Tibial artery (tissue), 4 donors: ENCODE data around the gene TSPAN5.

Experiments used
- DNase-seq, 2 donors: peaks; one replicate each; pipeline ENCODE4 v3.0.0-alpha.2; 2019
- H3K27ac ChIP-seq, 2 donors: fragments of 200-600 bp; sonication (generic) in 1 of 2; 1 replicate in 1 of 2; 2 replicates in 1 of 2; pipeline ENCODE4 v1.5.1; 2018 to 2019; ENCODE audit warnings: mild to moderate bottlenecking in 1 of 2
- H3K27me3 ChIP-seq, 2 donors: fragments of 200-600 bp; sonication (generic) in 1 of 2; one replicate each; pipeline versions ENCODE4 v1.5.1 to v1.6.0; 2016 to 2019
- H3K36me3 ChIP-seq, 3 donors: fragments of 200-600 bp; sonication (generic) in 2 of 3; one replicate each; pipeline ENCODE4 v1.5.1; 2016 to 2019; ENCODE audit warnings: mild to moderate bottlenecking in 2 of 3
- H3K4me1 ChIP-seq, 4 donors: fragments of 200-600 bp; sonication (generic) in 2 of 4; 1 replicate in 3 of 4; 2 replicates in 1 of 4; pipeline ENCODE4 v1.5.1; 2016 to 2019
- H3K4me3 ChIP-seq, 2 donors: fragments of 200-600 bp; sonication (generic) in 1 of 2; 1 replicate in 1 of 2; 2 replicates in 1 of 2; pipeline ENCODE4 v1.5.1; 2018 to 2019; ENCODE audit warnings: mild to moderate bottlenecking in 2 of 2
- H3K9me3 ChIP-seq, 3 donors: fragments of 200-600 bp; sonication (generic) in 1 of 3; one replicate each; pipeline ENCODE4 v1.5.1; 2016 to 2019
- intact Hi-C: fragments of 100-400 bp; cut with DNase I; formaldehyde crosslinking; loops from one replicate; pipeline ENCODE4 v1.15.0; 2023; ENCODE audit warnings: low total_unique reads
- TF ChIP-seq, protein P1 (sequence below), 2 experiments: fragments of 200-600 bp in 1 of 2; fragments of 450-650 bp in 1 of 2; IDR thresholded peaks; one replicate each; pipeline ENCODE4 v1.5.1; 2017 to 2019; ENCODE audit warnings: antibody characterized with exemption in 2 of 2, mild to moderate bottlenecking in 1 of 2, moderate library complexity in 1 of 2

Gene TSPAN5

DNA sequence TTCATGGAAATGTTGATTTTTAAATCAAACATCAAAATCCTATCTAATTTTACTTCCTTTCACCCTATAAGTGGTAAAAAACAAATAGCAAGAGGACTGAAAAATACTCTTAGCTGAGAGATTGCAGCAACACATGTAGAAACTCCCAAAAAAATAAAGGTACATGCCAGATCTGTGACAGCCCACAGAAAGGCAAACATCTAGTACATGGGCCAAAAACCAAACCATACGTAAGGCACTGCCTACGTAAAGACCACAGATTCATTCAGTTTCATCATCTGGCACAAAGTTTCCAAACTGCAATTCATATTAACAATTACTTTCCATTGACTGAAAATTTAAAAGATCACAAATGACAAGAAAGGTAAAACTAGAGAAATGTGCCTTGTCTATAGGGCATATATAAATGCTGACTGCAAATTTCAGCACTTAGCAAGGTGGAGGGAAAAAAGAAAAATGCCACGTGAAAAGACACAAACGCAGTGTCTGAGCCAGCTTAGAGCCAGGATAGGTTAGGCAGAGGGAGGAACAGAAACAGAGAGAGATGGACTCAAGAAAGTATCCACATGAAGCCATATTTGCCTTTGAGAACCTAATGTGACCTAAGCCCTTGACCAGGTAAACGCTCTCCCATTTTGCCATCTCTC is 88.1 kb downstream of the TSPAN5 start:
- Histone ChIP-seq H3K27ac (no peak overlapping the region), H3K4me3 (no peak overlapping the region), H3K9me3 (no peaks in the 10 kb centered on the region), H3K4me1 (peaks cover 0 to 19% (median 3%) of the 10 kb centered on the region in 4 donors), H3K27me3 (no peaks in the 10 kb centered on the region), H3K36me3 (no peaks in the 10 kb centered on the region)
- TF ChIP-seq, protein P1, sequence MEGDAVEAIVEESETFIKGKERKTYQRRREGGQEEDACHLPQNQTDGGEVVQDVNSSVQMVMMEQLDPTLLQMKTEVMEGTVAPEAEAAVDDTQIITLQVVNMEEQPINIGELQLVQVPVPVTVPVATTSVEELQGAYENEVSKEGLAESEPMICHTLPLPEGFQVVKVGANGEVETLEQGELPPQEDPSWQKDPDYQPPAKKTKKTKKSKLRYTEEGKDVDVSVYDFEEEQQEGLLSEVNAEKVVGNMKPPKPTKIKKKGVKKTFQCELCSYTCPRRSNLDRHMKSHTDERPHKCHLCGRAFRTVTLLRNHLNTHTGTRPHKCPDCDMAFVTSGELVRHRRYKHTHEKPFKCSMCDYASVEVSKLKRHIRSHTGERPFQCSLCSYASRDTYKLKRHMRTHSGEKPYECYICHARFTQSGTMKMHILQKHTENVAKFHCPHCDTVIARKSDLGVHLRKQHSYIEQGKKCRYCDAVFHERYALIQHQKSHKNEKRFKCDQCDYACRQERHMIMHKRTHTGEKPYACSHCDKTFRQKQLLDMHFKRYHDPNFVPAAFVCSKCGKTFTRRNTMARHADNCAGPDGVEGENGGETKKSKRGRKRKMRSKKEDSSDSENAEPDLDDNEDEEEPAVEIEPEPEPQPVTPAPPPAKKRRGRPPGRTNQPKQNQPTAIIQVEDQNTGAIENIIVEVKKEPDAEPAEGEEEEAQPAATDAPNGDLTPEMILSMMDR (IDR thresholded peaks at IDR 0.05): no peak
- no peak for DNase-seq
- intact Hi-C loops: no loop called here

DNA sequence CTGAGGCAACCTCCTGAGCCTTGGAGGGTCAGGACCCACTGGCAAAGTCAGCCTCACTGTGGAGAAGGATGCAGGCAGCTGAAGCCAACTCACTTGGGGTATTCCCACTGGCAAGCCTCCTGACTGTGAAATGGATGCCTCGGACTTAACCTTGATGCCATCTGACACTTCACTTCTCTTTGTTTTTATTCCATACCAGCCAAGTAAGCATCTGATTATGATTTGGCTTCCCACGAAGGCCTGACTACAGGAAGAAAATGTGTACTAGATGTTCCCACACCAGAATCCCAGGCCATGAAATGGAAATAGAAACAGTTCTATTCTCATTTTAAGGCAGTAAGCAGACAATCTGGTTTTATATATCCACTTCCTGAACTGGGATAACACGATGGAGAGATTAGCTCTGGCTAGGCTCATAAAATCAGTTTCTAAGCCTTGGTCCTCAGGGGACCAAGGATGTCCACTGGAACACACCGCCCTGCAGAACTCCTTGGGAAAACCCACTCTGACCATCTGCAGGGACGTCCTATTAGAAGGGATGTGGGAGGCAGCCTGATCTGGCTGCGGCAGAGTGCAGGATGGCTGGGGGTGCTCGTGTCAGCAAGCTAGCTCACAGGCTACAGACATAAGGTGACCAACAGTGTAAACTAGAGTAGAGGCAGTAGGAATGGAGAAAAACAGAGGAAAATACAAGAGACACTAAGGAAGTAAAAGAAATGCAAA is 89.3 kb downstream of the TSPAN5 start:
- peaks cover 0 to 19% (median 3%) of the 10 kb centered on the region in 4 donors for H3K4me1 ChIP-seq
- TF ChIP-seq, protein P1 (IDR thresholded peaks at IDR 0.05): no peak
- H3K9me3 ChIP-seq: no peaks in the 10 kb centered on the region
- no peaks in the 10 kb centered on the region for H3K36me3 ChIP-seq
- intact Hi-C loops: no loop called here
- no peaks in the 10 kb centered on the region for H3K27me3 ChIP-seq
- DNase-seq: no peak
- H3K4me3 ChIP-seq: no peak overlapping the region
- no peak overlapping the region for H3K27ac ChIP-seq

GRCh38 chr4:98567611-98568010 is 90.8 kb downstream of the TSPAN5 start:
- H3K4me3 ChIP-seq: no peak overlapping the region
- DNase-seq: no peak
- intact Hi-C loops: no loop called here
- no peaks in the 10 kb centered on the region for H3K9me3 ChIP-seq
- peaks cover 0 to 19% (median 3%) of the 10 kb centered on the region in 4 donors for H3K4me1 ChIP-seq
- TF ChIP-seq, protein P1 (IDR thresholded peaks at IDR 0.05): no peak
- no peaks in the 10 kb centered on the region for H3K36me3 ChIP-seq
- no peaks in the 10 kb centered on the region for H3K27me3 ChIP-seq
- H3K27ac ChIP-seq: no peak overlapping the region

DNA sequence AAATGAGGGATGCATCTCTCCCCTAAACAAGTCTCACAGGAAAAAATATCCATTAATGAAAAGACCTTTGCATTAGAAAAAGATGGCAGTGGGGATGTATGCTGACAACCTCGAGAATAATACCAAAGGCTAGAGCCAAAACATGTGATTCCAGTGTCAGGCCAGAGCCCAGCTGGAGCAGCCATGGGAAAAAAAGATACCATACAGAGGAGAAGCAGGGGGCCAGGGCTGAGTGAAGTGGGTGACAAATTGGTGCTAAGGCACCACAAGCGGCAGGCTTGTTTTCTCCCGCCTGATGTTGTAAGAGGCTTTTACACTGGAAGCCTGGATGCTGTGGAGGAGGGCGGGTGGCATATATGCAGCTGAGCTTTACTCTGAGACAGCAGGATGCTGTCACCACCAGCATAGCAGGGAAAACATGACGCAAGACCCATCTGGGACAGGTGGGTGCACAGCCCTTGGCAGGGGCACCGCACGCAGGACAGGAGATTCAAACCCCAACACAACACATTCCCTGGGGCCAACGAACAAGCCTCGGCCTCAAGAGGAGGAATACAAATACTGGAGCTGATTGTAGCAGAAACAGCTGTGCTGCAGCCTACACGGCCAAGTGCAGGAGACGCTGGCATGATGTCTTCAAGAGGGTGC is 91.9 kb downstream of the TSPAN5 start:
- Histone ChIP-seq H3K27me3 (no peaks in the 10 kb centered on the region), H3K36me3 (no peaks in the 10 kb centered on the region), H3K4me3 (no peak overlapping the region), H3K27ac (no peak overlapping the region), H3K9me3 (no peaks in the 10 kb centered on the region), H3K4me1 (peaks cover 0 to 19% (median 3%) of the 10 kb centered on the region in 4 donors)
- intact Hi-C loops: no loop called here
- TF ChIP-seq, protein P1 (IDR thresholded peaks at IDR 0.05): no peak
- DNase-seq: no peak

GRCh38 chr4:98565681-98566301 is 92.6 kb downstream of the TSPAN5 start:
- DNase-seq: no peak
- TF ChIP-seq, protein P1 (IDR thresholded peaks at IDR 0.05): no peak
- intact Hi-C loops: no loop called here
- Histone ChIP-seq H3K36me3 (no peaks in the 10 kb centered on the region), H3K27ac (no peak overlapping the region), H3K4me3 (no peak overlapping the region), H3K4me1 (peaks cover 0 to 19% (median 3%) of the 10 kb centered on the region in 4 donors), H3K9me3 (no peaks in the 10 kb centered on the region), H3K27me3 (no peaks in the 10 kb centered on the region)
